Stimulated activated CD4-positive, alpha-beta T cell treated with anti-CD3 and anti-CD28 coated beads, Interleukin-1b, Interleukin-23, amount 100 ng/mL, for 48 hours (primary cell): ENCODE measurements around the gene RRP12.
"Not testable (repeated sequence)": the region's sequence is repeated elsewhere in the genome, so short reads cannot be mapped to it uniquely, and the experiment has no call there.

Source experiments
- DNase-seq: peaks from one replicate; pipeline ENCODE4 v3.0.0-alpha.2; 2020

The RRP12 gene

GRCh38 chr10:97400665-97401454 lies at the start of gene RRP12:
Gene RRP12 (minus strand): TSS chr10:97401340. CDS start chr10:97401231, 109 bp downstream.
- DNase-seq: peak; percentile 86

GRCh38 chr10:97450828-97451227 lies 49.7 kb upstream of the RRP12 start:
- no peak for DNase-seq

GRCh38 chr10:97445722-97446639 lies 44.8 kb upstream of the RRP12 start, which contains the start of the genes EXOSC1 and ZDHHC16:
Gene EXOSC1 (minus strand): TSS chr10:97446006. CDS start chr10:97445985, 21 bp downstream.
Gene ZDHHC16 (plus strand): TSS chr10:97446175. CDS start chr10:97451676, 5,501 bp downstream.
- peak; percentile 94 for DNase-seq

- no peak for DNase-seq
Measured at GRCh38 chr10:97445357-97445721, 44.2 kb upstream of the RRP12 start.

GRCh38 chr10:97444212-97444611 lies 43.1 kb upstream of the RRP12 start:
- DNase-seq: no peak

GRCh38 chr10:97442277-97442676 lies 41.1 kb upstream of the RRP12 start:
- DNase-seq: no peak

- no peak for DNase-seq
Measured at GRCh38 chr10:97435211-97435610, 34.1 kb upstream of the RRP12 start.

- no peak for DNase-seq
Measured at GRCh38 chr10:97434557-97434956, 33.4 kb upstream of the RRP12 start.

- no peak for DNase-seq
Measured at GRCh38 chr10:97434055-97434454, 32.9 kb upstream of the RRP12 start.

GRCh38 chr10:97428572-97428981 lies 27.4 kb upstream of the RRP12 start:
- no peak for DNase-seq

GRCh38 chr10:97427571-97428179 lies 26.5 kb upstream of the RRP12 start:
- DNase-seq: no peak

- no peak for DNase-seq
Measured at GRCh38 chr10:97426776-97427570, 25.8 kb upstream of the RRP12 start.

- DNase-seq: peak; percentile 96
Measured at GRCh38 chr10:97425964-97426775, 25.0 kb upstream of the RRP12 start, which contains the start of gene PGAM1. Gene PGAM1 (plus strand): TSS chr10:97426191. CDS start chr10:97426308, 117 bp downstream.

GRCh38 chr10:97423757-97424098 lies 22.6 kb upstream of the RRP12 start:
- DNase-seq: not testable (repeated sequence)

GRCh38 chr10:97416565-97416964 lies 15.4 kb upstream of the RRP12 start:
- DNase-seq: no peak

- DNase-seq: peak; percentile 84
Measured at GRCh38 chr10:97412891-97413304, 11.8 kb upstream of the RRP12 start.

GRCh38 chr10:97411406-97411805 lies 10.3 kb upstream of the RRP12 start:
- DNase-seq: no peak

GRCh38 chr10:97408496-97408992 lies 7.4 kb upstream of the RRP12 start:
- DNase-seq: no peak

GRCh38 chr10:97407952-97408248 lies 6.8 kb upstream of the RRP12 start:
- DNase-seq: no peak

GRCh38 chr10:97407211-97407951 lies 6.2 kb upstream of the RRP12 start:
- DNase-seq: peak; percentile 65

GRCh38 chr10:97406483-97406882 lies 5.3 kb upstream of the RRP12 start:
- DNase-seq: not testable (repeated sequence)
